Subcutaneous adipose tissue (tissue), 4 donors: ENCODE measurements around the gene MARCHF4. TPM values are rescaled to one million over a fixed set of nuclear protein-coding genes. Genes with fewer than 3 reads are reported as not detected.

Experiments
- total RNA-seq, 4 donors: library from RNA; depleted of rRNA; stranded (reverse); fragments of >200 nt; gene quantifications; one replicate each; pipeline ENCODE4 v1.1.0, GENCODE V29; 2016
- TF ChIP-seq, protein P1 (sequence below): fragments of 450-650 bp; IDR thresholded peaks from one replicate; pipeline ENCODE4 v1.5.1; 2016; ENCODE audit warnings: low read depth, mild to moderate bottlenecking, control low read depth, antibody characterized with exemption, moderate library complexity

MARCHF4 gene
- total RNA-seq, 4 donors from 2014 or later, result not detected

DNA sequence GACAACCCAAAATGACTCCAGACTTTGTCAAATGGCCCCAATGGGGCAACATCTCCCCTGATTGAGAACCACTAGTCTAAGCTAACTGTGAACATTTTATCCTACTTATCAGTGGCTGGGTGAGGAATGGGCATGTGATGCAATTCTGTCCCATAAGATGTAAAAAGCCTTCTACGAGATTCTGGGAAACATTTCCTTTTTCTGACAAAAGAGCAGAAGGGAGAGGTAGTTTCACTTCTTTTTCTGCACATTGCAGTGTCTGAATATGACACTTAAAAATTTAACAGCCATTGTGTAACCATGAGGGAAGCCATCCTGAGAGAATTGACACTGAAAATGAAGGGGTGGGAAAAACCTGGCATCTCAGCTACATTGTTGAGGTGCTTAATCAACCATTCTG lies 17.3 kb upstream of the MARCHF4 start:
- TF ChIP-seq, protein P1, sequence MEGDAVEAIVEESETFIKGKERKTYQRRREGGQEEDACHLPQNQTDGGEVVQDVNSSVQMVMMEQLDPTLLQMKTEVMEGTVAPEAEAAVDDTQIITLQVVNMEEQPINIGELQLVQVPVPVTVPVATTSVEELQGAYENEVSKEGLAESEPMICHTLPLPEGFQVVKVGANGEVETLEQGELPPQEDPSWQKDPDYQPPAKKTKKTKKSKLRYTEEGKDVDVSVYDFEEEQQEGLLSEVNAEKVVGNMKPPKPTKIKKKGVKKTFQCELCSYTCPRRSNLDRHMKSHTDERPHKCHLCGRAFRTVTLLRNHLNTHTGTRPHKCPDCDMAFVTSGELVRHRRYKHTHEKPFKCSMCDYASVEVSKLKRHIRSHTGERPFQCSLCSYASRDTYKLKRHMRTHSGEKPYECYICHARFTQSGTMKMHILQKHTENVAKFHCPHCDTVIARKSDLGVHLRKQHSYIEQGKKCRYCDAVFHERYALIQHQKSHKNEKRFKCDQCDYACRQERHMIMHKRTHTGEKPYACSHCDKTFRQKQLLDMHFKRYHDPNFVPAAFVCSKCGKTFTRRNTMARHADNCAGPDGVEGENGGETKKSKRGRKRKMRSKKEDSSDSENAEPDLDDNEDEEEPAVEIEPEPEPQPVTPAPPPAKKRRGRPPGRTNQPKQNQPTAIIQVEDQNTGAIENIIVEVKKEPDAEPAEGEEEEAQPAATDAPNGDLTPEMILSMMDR, result no peak

DNA sequence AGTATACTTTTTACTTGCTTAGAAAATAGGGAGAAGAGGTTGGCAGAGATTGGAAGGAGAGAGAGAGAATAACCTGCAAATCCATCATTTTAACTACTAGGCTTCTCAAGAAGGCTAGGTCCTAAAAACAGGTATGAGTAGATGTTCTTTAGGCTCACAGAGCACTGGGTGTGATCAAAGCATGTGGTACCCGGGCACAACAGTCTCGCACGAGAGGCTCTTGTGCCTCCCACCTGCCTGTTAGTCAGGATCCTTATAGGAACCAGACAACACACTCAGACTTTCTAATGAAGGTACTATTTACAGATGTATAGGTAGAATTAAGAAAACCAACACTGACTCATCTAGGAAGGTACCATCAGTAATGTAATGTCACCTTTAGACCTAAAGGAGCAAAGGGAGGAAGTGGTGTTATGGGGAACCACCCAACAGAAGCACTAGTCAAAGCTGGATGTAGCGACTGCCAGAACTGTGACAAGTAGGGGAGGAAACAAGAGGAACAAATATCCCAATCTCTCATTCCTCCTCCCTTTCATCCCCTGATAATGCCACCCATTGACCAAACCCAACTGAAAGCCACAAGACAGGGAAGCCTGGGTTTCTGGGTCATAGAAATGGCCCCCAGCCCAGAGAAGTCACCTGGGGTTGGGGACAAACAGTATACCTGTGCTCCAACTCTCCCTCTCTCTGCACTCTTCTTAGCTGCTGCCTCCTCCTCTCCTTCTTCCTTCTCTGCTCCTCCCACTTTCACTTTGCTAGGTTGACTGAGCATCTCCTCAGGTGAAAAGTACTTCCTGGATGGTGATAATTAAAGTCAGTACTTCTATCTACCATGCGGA lies 16.0 kb upstream of the MARCHF4 start:
- TF ChIP-seq, protein P1, result no peak

DNA sequence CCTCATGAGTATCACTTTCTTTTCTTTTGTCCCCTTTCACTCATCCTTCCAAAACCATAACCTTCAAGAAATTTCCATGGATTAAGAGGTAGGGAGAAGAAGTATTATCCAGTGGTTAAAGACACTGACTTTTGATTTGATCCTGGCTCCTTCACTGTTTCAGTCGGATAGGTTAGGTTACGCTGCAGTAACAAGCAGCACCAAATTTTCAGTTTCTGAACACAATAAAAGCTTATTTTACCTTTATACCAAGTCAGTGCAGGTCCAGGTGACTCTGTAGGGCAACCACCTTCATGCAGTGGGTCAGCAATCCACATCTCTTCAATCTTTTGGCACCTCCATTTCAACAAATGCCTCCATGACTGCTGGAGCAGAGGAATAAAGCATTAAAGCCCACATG lies 15.0 kb upstream of the MARCHF4 start:
- TF ChIP-seq, protein P1, result no peak

DNA sequence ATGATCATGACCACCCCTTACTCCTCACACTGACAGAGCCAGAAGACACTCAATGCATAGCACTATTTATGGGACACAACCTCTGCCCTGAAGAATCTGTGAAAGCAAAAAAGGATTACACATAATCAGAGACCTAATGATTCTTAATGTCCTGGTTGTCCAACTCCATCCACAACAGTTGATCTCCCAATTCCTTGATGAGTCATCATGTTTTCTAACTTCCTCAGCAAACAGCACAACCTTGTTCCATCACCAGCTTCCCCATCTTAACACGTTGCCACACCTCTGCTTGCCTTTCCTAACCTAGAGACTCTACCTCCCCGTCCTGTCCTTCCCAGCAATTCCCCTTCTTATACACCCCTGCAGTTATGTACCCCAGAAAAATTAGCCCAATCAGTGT lies 13.2 kb upstream of the MARCHF4 start:
- TF ChIP-seq, protein P1, result no peak

DNA sequence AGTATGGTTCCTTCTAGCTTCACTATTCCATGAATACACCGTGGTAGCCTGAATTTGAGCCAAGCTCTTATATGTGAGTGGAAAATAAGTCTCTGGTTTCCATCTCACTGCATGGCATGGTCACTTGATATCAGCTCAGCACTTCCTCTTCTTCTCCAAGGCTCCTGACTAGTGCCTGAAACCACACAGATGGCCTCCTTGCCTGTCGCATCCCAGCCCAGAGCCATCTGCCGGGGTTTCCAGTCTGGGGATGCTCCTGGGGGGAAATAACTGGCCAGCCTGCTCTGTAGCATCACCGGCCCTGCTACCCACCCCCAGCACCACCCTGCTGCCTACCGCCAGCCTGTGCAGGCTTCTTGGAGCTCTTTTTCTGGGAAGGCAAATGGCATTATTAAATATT lies 7.7 kb upstream of the MARCHF4 start:
- TF ChIP-seq, protein P1, result no peak

DNA sequence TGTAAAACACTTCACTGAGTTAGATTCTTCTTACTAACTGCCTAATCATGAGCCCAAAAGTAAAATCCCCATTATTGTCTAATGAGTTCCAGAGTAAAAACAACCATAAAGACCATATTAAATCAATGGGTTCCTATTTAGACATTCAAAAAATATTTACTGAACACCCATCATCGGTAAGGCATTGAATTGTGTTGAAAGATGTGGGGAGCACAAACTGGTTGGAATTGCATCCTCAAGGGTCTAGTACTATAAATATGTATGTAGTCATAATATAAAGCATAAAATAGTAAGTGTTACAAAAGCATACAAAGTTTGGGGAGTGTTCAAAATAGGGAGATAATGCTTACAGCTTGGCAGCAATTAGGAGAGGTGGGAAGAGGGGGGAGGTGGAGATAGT lies 3.0 kb upstream of the MARCHF4 start:
- TF ChIP-seq, protein P1, result no peak

DNA sequence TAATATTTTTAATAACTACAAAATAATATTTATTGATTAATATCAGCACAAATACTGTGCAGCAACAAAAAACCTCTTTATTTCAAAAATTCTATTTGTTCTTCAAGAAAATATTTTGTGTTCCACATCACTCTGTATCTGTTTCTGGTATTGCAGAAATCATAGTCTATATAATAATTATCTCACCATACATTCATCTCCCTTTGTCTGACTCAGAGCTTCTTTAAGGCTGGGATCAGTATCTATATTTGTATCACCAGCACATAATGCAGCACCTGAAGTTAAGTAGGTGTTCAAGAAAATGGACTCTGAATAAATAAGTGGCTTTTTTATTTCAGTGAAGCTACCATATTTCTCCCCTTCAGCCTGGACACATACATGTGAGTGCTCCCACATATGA lies 1.6 kb upstream of the MARCHF4 start:
- TF ChIP-seq, protein P1, result no peak
